NCI-H1694 treated with DMSO at 0.1 percent for 48 hours (cell line): Measurements from ENCODE around the gene PNPLA7.

Experiments
- DNase-seq: peaks from one replicate; lab custom pipeline; 2025; lab: John Stamatoyannopoulos, UW

Gene PNPLA7

GRCh38 chr9:137494550-137495351, 55.5 kb downstream of the PNPLA7 start:
- DNase-seq = no peak

DNA sequence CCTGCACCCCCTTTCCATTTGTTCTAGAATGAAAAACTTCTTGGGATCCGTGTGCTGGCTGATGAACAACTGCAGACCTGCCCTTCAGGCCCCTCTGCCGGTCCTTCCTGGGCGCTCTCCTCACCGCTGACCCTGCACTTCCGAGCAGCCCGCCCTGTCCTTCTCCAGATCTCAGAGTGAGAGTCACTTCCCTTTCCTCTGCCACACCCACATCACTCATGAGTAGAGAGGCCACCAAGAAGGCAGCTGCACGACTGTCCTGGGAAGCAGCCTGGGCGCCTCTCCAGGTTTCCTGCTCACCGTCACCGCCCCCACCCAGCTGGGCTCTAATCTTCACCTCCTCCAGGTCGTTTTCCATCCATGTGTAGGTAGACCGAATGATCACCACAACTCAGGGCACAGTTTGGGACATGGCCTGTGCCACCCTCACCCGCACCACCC, 56.1 kb downstream of the PNPLA7 start:
- no peak for DNase-seq

GRCh38 chr9:137493364-137494103, 56.7 kb downstream of the PNPLA7 start:
- no peak for DNase-seq

DNA sequence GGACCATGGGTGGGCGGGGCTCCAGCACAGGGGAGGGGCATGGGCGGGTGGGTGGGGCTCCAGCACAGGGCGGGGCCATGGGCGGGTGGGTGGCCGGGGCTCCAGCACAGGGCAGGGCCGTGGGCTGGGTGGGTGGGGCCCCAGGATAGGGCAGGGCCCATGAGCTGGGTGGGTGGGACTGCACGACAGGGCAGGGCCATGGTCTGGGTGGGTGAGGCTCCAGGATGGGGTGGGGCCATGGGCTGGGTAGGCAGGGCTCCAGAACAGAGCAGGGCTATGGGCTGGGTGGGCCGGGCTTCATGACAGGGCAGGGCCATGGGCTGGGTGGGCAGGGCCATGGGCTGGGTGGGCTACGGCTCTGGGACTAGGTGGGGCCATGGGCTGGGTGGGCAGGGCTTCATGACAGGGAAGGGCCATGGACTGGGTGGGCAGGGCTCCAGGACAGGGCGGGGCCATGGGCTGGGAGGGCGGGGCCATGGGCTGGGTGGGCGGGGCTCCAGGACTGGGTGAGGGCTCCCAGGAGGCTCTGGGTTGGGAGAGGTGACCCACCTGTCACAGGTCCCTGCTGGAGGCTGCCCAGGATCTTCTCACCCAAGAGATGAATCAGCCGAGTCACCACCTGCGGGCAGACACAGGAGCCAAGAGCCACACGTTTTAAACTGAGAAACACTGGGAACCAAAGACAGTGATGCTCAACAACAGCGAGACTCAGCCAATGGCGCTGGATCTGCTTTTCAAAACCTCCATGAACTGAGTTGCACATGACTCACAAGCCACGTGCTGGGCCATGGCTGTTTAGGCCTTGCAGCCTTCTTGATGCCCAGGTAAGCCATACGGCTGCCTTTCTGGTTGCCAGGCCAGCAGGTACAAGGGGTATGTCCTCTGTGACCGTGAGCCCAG, 57.5 kb downstream of the PNPLA7 start:
- no peak for DNase-seq

DNA sequence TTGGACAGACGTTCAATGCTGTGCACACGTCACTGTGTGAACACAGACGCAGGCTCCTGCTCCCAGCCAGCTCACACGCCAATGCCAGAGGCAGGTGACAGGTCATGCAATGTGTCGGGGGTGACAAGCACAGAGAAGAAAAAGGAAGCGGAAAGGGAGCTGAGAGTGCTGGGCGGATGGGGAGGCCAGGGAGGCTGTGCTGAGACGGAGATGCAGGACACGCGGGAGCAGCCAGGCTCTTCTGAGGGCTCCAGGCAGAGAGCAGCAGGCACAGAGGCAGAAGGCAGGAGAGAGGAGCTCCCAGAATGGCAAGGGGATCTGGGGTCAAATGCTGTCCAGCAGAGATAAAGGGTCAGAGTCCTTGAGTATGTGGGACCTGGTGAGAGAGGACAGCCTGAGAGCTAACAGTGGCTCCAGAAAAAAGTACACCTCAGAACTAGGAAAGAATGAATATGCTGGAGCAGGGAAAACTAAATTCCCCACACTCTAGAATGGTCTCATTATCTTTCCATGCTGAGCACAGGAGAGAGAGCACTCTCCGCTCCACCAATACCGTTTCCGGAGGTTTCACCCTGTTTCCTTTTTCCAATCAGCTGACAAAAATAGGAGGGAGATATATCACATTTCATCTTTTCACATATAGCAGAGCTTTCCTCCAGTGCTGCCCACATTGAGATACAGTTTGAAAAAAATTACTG, 58.3 kb downstream of the PNPLA7 start:
- DNase-seq = no peak

DNA sequence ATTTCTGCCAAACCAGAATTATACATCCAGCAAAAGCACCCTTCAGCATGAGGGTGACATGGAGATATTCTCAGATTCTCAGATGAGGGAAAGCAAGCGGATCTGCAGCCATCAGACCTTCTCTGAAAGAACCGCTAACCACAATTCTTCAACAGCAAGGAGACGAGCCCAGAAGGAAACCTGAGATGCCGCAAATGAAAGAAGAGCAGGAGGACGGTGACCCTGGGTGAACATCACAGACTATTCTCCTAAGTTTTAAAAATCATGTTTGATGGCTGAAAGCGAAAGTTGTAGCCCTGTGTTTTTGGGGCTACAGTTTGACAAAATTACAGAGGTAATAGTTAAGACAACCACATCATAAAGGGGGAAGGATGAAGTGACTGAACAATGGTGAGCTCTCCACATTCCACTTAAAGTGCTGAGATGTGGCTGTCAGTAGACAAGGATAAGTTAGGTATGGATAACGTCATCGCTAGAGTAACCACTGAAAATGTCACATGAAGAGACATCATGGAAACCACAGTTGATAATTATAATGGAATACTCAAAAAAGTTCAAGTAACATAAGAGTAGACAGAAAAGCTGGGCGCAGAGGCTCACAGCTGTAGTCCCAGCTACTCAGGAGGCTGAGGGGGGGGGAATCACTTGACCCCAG, 59.5 kb downstream of the PNPLA7 start:
- no peak for DNase-seq

DNA sequence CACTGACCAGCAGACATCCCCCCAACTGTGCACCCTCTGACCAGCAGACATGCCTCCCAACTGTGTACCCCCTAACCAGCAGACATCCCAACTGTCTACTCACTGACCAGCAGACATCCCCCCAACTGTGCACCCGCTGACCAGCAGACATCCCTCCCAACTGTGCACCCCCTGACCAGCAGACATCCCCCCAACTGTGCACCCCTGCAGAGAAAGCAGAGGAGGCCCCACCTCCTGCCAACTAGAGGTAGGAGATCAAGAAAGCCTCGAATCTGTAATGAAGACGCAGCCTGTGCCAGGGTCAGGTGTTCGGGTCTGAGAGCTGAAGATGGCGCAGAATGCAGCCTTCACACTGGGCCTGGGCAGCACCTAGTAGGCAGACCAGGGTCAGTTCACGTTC, 61.3 kb downstream of the PNPLA7 start:
- DNase-seq = no peak

- DNase-seq = peak; percentile 84
Observed at GRCh38 chr9:137488327-137488653, 61.9 kb downstream of the PNPLA7 start.

GRCh38 chr9:137487454-137488326, 62.5 kb downstream of the PNPLA7 start:
- peak; percentile 74 for DNase-seq

- DNase-seq = no peak
Observed at GRCh38 chr9:137486545-137487453, 63.4 kb downstream of the PNPLA7 start.

DNA sequence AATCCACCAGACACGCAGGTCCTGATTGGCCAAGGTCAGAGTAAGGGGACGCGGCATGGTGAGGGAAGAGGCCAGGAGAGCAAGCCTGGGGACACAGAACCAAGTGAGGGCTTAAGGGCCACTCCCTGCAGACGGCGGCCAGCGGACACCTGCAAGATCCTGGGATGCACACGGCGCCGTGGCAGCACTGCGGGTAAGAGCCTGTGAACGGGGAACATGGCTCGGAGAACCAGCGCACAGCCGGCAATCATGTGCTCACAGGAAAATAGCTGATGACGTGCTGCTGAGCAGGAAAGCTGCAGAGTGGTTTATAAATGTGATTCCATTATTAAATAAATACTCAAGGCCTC, 64.1 kb downstream of the PNPLA7 start:
- no peak for DNase-seq

DNA sequence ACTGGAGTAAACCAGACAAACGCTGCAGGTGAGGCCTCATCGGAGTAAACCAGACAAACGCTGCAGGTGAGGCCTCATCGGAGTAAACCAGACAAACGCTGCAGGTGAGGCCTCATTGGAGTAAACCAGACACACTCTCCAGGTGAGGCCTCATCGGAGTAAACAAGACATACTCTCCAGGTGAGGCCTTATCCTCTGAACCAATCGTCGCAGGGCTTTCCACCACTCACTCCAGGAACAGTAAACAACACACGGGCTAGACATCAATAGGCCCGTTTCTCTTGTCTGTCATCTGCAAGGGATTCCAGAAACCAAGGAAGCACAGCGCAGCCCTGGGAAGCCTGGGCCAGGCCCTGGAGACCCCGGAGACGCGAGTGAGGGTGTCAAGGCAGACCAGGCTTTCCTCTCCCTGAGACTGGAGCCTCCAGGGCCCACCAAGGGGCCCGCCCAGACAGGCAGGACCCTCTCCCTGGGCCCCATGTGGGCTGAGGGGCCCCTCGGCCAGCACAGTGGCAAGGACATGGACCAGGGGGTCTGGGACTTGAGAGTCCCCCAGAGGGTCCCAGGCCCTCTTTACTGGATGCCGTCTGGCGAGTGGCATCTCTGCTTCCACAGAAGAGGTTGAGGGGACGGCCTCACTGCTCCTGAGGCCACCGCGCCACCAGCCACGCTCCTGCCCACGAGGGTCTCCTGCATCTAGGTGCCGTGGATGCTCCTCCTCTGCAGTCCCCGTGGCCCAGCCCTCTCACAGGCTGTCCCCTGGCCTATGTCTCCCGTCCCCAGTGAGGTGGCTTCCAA, 64.7 kb downstream of the PNPLA7 start:
- no peak for DNase-seq

GRCh38 chr9:137484551-137485315, 65.5 kb downstream of the PNPLA7 start:
- DNase-seq = no peak

- no peak for DNase-seq
Observed at GRCh38 chr9:137482094-137482781, 68.0 kb downstream of the PNPLA7 start.

- DNase-seq = no peak
Observed at GRCh38 chr9:137480686-137481683, 69.2 kb downstream of the PNPLA7 start.
